ENCODE data around the gene ARHGEF4. TPM values are rescaled to one million over a fixed set of nuclear protein-coding genes. Genes with fewer than 3 reads are reported as not detected.

The ARHGEF4 gene
- total RNA-seq, 1 experiment from 2014 or later: 20.0 TPM

- Histone ChIP-seq H3K4me2 (no peak overlapping the region), H3K4me1 (replicated peaks; ENCODE audit: insufficient read depth) (no peaks in the 10 kb centered on the region), H2AFZ (no peak overlapping the region), H3K9me3 (ENCODE audit: insufficient read depth, low read depth) (no peaks in the 10 kb centered on the region), H3K36me3 (ENCODE audit: low read depth) (peaks cover under 1% of the 10 kb centered on the region), H3K79me2 (ENCODE audit: low read depth) (no peaks in the 10 kb centered on the region), H3K9me2 (ENCODE audit: insufficient read depth) (no peaks in the 10 kb centered on the region), H3F3A (ENCODE audit: insufficient read depth, low read depth) (no peaks in the 10 kb centered on the region), H3K4me3 (no peak overlapping the region), H3K27ac (no peak overlapping the region), H3K27me3 (ENCODE audit: insufficient read depth, low read depth) (no peaks in the 10 kb centered on the region), H4K20me1 (ENCODE audit: insufficient read depth) (peaks cover 15% of the 10 kb centered on the region; the same call in 1 of the 2 replicates)
- intact Hi-C loops (cut with micrococcal nuclease; ENCODE audit: unreplicated experiment): no loop called here
- no TSS peak for BruUV-seq (replicated peaks)
- POLR2A ChIA-PET (ENCODE audit: unreplicated experiment): no interaction called here
- no peak for DNase-seq
- CTCF ChIA-PET: no interaction called here
- TF ChIP-seq EZH2 (IDR thresholded peaks at IDR 0.05; ENCODE audit: low read depth): no peak
- TF ChIP-seq, protein P1, sequence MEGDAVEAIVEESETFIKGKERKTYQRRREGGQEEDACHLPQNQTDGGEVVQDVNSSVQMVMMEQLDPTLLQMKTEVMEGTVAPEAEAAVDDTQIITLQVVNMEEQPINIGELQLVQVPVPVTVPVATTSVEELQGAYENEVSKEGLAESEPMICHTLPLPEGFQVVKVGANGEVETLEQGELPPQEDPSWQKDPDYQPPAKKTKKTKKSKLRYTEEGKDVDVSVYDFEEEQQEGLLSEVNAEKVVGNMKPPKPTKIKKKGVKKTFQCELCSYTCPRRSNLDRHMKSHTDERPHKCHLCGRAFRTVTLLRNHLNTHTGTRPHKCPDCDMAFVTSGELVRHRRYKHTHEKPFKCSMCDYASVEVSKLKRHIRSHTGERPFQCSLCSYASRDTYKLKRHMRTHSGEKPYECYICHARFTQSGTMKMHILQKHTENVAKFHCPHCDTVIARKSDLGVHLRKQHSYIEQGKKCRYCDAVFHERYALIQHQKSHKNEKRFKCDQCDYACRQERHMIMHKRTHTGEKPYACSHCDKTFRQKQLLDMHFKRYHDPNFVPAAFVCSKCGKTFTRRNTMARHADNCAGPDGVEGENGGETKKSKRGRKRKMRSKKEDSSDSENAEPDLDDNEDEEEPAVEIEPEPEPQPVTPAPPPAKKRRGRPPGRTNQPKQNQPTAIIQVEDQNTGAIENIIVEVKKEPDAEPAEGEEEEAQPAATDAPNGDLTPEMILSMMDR (conservative IDR thresholded peaks at IDR 0.05): no peak
Observed at GRCh38 chr2:131046028-131046917, 209.6 kb downstream of the ARHGEF4 start.

GRCh38 chr2:131046918-131047652 lies 210.4 kb downstream of the ARHGEF4 start:
- Histone ChIP-seq H3K36me3 (ENCODE audit: low read depth) (peaks cover 9% of the 10 kb centered on the region), H3K27ac (no peak overlapping the region), H3K4me1 (replicated peaks; ENCODE audit: insufficient read depth) (no peaks in the 10 kb centered on the region), H3K4me3 (no peak overlapping the region), H2AFZ (no peak overlapping the region), H3K9me3 (ENCODE audit: insufficient read depth, low read depth) (no peaks in the 10 kb centered on the region), H3K4me2 (no peak overlapping the region), H3K79me2 (ENCODE audit: low read depth) (no peaks in the 10 kb centered on the region), H4K20me1 (ENCODE audit: insufficient read depth) (peaks cover 22% of the 10 kb centered on the region; the same call in 1 of the 2 replicates), H3F3A (ENCODE audit: insufficient read depth, low read depth) (0 out of 2 replicates have a peak, but pooled peaks cover 4% of the 10 kb centered on the region), H3K9me2 (ENCODE audit: insufficient read depth) (no peaks in the 10 kb centered on the region), H3K27me3 (ENCODE audit: insufficient read depth, low read depth) (no peaks in the 10 kb centered on the region)
- no peak for TF ChIP-seq EZH2 (IDR thresholded peaks at IDR 0.05; ENCODE audit: low read depth)
- TF ChIP-seq, protein P1 (conservative IDR thresholded peaks at IDR 0.05): no peak
- intact Hi-C loops (cut with micrococcal nuclease; ENCODE audit: unreplicated experiment): no loop called here
- no peak for DNase-seq
- BruUV-seq (replicated peaks): no TSS peak
- POLR2A ChIA-PET (ENCODE audit: unreplicated experiment): no interaction called here
- CTCF ChIA-PET: no interaction called here

GRCh38 chr2:131047920-131048560 lies 211.3 kb downstream of the ARHGEF4 start:
- no TSS peak for BruUV-seq (replicated peaks)
- H3K27ac ChIP-seq: no peak overlapping the region
- peaks cover 24% of the 10 kb centered on the region; the same call in 1 of the 2 replicates for H4K20me1 ChIP-seq (ENCODE audit: insufficient read depth)
- ChIA-PET CTCF (no interaction called here), POLR2A (ENCODE audit: unreplicated experiment) (no interaction called here)
- no peaks in the 10 kb centered on the region for H3K4me1 ChIP-seq (replicated peaks; ENCODE audit: insufficient read depth)
- TF ChIP-seq, protein P1 (conservative IDR thresholded peaks at IDR 0.05): no peak
- no peak for TF ChIP-seq EZH2 (IDR thresholded peaks at IDR 0.05; ENCODE audit: low read depth)
- H2AFZ ChIP-seq: no peak overlapping the region
- no peak overlapping the region for H3K4me3 ChIP-seq
- 0 out of 2 replicates have a peak, but pooled peaks cover 4% of the 10 kb centered on the region for H3F3A ChIP-seq (ENCODE audit: insufficient read depth, low read depth)
- no peaks in the 10 kb centered on the region for H3K9me2 ChIP-seq (ENCODE audit: insufficient read depth)
- no peaks in the 10 kb centered on the region; the same call in 1 of the 2 replicates for H3K79me2 ChIP-seq (ENCODE audit: low read depth)
- no peak for DNase-seq
- H3K36me3 ChIP-seq (ENCODE audit: low read depth): peaks cover 13% of the 10 kb centered on the region
- no peak overlapping the region for H3K4me2 ChIP-seq
- no peaks in the 10 kb centered on the region for H3K9me3 ChIP-seq (ENCODE audit: insufficient read depth, low read depth)
- intact Hi-C loops (cut with micrococcal nuclease; ENCODE audit: unreplicated experiment): no loop called here
- no peaks in the 10 kb centered on the region for H3K27me3 ChIP-seq (ENCODE audit: insufficient read depth, low read depth)
